Measurements from ENCODE around the gene COL15A1.
A peak's percentile ranks its signal among the peaks of the same experiment; 100 is the strongest.

COL15A1 gene

DNA sequence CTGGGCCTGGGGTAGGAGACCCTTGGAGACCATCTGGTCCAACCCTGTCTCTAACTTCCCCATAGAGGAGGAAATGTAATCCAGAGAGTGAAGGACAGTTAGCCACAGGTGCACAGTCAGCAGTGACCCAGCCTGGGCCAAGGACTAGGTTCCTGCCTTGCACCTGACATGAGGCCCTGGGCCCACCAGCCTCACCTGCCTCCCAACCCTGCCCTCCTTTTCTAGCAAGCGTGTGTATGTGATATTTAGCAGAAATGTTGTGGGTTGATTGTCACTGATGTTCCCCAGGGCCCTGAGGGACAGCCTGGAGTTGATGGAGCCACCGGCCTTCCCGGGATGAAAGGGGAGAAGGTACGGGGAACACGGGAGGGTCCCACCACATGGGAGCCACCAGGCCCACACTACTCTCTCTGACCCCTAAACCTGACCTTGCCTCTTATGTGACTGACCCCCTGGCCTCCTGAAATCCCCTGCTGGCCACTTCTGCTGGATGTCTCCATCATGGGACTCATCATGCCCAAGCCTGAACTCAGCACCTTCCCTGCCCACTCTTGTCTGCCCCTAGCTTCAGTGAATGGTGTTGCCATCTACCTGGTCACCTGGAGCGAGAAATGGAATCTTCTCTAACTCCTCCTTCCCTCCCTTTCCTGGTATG lies 82.0 kb downstream of the COL15A1 start:
- DNase-seq (ENCODE audit: extremely low read depth, low read depth), result no peak
- TF ChIP-seq, protein P1, sequence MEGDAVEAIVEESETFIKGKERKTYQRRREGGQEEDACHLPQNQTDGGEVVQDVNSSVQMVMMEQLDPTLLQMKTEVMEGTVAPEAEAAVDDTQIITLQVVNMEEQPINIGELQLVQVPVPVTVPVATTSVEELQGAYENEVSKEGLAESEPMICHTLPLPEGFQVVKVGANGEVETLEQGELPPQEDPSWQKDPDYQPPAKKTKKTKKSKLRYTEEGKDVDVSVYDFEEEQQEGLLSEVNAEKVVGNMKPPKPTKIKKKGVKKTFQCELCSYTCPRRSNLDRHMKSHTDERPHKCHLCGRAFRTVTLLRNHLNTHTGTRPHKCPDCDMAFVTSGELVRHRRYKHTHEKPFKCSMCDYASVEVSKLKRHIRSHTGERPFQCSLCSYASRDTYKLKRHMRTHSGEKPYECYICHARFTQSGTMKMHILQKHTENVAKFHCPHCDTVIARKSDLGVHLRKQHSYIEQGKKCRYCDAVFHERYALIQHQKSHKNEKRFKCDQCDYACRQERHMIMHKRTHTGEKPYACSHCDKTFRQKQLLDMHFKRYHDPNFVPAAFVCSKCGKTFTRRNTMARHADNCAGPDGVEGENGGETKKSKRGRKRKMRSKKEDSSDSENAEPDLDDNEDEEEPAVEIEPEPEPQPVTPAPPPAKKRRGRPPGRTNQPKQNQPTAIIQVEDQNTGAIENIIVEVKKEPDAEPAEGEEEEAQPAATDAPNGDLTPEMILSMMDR (IDR thresholded peaks at IDR 0.05; ENCODE audit: low read depth, low read length, missing control alignments), result no peak

DNA sequence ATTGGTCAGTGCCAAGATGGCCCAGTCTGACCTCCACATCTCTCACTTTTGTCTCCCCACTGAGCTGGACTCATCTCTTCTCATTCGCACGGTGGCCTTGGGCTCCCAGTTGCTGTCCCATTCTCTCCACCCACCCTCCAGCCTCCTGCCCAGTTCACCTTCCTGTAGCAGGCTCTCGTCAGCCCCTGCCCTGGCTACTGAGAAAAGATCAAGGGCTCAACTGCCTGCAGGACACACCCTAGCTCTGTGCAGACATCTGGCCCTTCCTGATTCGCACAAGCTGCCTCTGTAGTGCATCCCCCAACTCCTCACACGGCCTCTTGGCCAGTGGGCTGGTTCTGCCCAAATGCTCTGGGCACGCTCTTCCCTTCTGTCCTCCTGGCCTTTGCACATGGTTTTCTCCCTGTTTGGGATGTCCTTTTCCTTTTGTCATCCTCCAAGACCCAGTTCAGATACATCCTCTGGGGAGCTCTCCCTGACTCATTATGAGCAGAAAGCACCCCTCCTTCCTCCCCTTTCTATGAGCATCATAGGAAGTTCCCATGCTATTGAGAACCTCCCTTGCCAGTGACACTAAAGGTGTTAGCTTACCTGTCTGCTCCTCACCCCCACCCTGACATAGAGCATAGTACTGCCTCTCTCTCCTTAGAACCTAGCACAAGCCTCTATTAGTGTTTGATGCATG lies 82.7 kb downstream of the COL15A1 start:
- DNase-seq (ENCODE audit: extremely low read depth, low read depth), result no peak
- H3K4me3 ChIP-seq (replicated peaks; ENCODE audit: low read depth, low read length), result no peak overlapping the region
- TF ChIP-seq, protein P1 (IDR thresholded peaks at IDR 0.05; ENCODE audit: low read depth, low read length, missing control alignments), result no peak

More for the DNA sequence above, 82.0 kb downstream of the COL15A1 start:
- no peak overlapping the region for H3K4me3 ChIP-seq (replicated peaks; ENCODE audit: low read depth, low read length)

DNA sequence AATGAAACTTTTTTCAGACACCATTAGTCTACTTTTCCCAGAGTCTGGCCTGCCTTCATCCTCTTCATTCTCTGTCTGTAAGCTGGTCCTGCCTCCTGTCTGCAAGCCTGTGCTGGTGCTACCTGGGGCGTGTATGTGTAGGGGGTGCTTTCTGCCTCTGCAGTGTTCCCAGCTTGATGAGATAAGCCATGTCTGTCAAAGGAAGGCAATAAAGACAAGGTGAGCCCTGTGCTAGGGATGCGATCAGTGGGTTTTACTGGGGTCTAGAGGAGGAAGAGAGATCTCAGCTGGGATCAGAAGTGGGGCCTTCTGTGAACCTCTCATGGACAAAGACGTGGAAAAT lies 83.2 kb downstream of the COL15A1 start:
- no peak overlapping the region for H3K4me3 ChIP-seq (replicated peaks; ENCODE audit: low read depth, low read length)
- TF ChIP-seq, protein P1 (IDR thresholded peaks at IDR 0.05; ENCODE audit: low read depth, low read length, missing control alignments), result no peak
- no peak for DNase-seq (ENCODE audit: extremely low read depth, low read depth)

DNA sequence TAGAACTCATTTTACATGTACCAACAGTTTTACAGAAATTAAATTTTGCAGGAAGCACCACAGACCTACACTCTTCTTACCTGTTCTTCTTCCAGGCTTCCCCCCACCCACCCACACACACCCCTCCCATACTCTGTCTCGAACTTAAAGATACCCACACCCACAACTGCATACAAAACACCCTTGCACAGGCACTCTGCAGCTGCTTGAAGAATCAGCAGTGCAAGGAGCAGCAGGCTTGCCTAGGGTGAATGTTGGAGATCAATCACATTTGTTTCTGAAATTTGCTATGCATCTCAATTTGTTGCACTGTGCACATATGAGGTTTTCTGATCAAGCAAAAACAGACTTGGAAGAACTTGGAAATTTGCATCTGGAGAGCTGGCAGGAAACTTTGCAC lies 83.7 kb downstream of the COL15A1 start:
- no peak overlapping the region for H3K4me3 ChIP-seq (replicated peaks; ENCODE audit: low read depth, low read length)
- TF ChIP-seq, protein P1 (IDR thresholded peaks at IDR 0.05; ENCODE audit: low read depth, low read length, missing control alignments), result no peak
- DNase-seq (ENCODE audit: extremely low read depth, low read depth), result no peak

DNA sequence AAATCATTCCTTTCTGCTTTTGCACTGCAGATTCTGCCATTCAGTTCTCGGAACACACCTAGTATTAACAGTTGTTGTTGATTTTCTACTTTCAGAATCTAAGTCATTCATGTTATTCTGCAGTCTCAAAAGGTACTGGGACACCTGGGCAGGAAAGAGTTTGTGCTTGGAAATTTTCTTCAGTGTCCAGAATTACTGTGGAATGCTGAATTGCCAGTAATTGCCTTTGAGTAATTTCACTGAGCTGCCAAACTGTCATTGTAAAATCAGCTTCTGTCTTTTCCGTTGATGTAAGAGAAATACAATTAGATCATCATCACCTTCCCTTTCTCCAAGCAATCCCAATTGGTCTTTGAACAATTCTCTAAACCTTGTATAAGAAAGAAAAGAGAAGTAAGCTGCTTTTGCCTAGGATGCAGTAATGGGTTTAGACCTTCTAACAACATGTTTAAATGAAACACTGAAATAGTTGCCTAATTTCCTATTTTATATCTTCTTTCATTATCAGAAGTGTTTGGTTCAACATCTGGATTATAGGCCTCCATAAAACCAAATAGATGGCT lies 85.5 kb downstream of the COL15A1 start:
- no peak overlapping the region for H3K4me3 ChIP-seq (replicated peaks; ENCODE audit: low read depth, low read length)
- no peak for DNase-seq (ENCODE audit: extremely low read depth, low read depth)
- TF ChIP-seq, protein P1 (IDR thresholded peaks at IDR 0.05; ENCODE audit: low read depth, low read length, missing control alignments), result no peak

DNA sequence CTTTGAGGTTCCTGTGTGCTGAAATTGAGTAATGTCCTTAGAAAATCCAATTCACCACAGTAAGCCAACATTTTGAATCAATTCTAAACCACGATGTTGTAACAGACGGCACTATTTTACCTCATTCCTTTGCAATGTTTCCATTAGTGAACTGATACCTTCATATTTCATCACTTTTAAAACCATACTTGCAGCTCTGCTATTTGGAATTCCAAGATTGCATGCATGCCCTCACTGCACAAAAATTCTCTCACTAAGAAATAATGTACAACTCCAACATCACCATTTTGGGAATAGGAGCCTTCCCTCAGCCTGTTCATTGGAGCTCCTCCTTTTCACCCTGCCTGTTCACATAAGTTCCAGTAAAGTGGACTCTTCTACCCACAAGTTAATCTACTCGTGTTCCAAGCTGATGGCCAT lies 86.4 kb downstream of the COL15A1 start:
- peak; percentile 29 for DNase-seq (ENCODE audit: extremely low read depth, low read depth)
- no peak overlapping the region for H3K4me3 ChIP-seq (replicated peaks; ENCODE audit: low read depth, low read length)
- TF ChIP-seq, protein P1 (IDR thresholded peaks at IDR 0.05; ENCODE audit: low read depth, low read length, missing control alignments), result no peak
